HG03025 (cell line): Measurements from ENCODE around the gene ZFP28.
A peak's percentile ranks its signal among the peaks of the same experiment; 100 is the strongest.

Experiments used
- ATAC-seq: cut with Tn5 transposase; IDR thresholded peaks from one replicate; pipeline ENCODE4 v1.9.1; 2021; ENCODE audit warnings: mild to moderate bottlenecking, moderate library complexity; ENCODE audit not compliant: unreplicated experiment, low FRiP score

The ZFP28 gene

DNA sequence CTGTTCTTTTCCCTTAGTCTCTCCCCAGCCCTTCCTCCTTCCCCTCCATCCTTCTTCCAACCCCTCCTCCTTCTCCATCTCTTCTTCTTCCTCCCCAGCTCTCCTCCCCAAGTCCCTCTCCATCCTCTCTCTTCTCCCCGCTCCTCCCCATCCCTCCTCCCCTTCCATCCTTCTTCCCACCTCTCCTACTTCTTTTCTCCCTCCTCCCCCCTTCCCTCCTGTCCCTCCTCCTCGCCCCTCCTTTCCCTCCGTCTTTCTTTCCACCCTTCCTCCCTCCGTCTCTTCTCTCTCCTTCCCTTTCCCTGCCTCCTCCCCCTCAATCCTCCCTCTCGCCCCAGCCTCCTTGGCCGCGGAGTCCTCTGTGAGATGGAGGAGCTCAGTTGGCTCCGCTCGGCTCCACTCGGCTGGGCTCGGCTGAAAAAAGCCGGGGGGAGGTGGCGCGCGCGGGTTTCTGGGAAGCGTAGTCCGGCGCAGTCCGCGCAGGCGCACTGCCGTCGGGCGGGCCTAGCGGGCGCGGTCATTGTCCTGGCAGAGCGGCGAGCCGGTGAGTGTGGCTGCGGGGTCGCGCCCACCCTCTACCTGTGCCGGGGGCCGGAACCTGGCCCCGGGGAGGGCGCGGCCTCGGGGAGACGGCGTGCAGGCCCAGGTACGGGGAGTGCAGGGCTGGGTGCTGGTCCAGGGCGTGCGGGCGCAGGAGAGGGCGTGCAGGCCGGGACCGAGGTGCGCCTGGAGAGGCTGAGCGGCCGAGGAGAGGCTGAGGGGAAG lies 56.2 kb downstream of the ZFP28 start, which contains the start of gene ZNF71:
Gene ZNF71 (plus strand): TSS at position 520 of the 765 bp plus-strand sequence. CDS start 6,257 bp downstream, outside the sequence.
- peak; percentile 92 for ATAC-seq

DNA sequence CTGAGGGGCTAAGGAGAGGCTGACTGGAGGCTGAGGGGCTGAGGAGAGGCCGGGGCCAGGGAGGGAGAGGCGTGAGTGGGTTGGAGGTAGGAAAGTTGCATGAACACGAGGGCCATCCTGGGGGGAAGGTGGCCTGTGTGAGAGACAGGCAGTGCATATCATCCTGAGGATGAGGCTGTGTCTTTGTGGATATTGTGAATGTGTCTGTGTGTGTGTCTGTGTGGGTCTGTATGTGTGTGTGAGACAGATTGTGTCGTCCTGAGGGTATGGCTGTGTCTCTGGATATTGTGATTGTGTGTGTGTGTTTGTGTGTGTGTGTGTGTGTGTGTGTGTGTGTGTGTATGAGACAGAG lies 56.8 kb downstream of the ZFP28 start:
- ATAC-seq: no peak

DNA sequence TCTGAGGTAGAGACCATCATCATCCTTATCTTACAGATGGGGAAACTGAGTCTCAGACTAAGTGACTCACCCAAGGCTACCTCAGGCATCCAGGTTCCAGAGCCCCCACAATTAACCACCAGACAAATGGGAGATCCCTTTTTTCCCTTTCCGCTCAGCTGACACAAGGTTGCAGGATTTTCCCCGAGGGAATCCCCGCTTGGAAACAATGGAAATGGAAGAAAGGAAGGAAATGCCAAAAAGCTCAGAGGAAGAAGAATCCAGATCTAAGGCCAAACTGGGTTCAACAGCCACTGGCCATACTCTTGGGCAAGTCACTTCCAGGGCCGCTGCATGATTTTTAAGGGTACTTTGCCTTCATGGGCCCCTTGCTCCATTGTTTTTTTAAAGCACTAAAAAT lies 57.9 kb downstream of the ZFP28 start:
- no peak for ATAC-seq

DNA sequence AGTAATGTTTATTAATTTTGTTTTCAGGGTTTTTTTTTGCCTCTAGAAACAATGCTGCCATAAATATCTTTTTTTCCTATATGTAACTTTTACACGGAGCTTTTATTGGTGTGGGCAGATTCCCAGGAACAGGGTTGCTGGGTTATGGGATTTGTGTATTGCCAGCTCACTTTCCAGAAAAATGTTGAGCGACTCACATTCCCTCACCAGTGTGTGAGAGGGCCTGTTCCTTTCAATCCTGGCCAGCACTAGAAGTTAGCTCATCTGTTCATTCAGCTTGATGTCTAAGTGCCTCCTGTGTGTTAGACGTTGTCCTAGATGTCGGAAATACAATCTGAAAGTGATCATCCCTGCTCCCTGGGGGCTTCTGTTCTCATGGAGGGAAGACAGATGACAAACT lies 58.9 kb downstream of the ZFP28 start:
- ATAC-seq: no peak

DNA sequence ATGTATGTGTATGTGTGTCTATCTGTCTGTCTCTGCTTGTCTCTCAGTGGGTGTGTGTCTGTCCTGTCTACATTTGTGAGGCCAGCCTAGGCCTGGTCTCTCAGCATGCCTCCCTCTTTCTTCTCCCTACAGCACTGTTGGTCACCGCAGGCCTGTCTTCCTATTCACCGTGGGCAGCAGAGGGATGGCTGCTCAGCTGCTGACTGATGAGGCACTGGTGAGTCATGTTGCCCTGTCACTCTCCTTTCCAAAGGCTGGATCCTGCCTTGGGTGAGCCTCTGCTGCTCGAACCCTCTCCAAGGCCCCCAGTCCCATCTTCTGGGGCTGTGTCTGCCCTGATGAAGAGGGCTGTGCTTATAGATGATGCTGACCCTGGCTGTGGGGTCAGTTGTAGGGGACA lies 62.6 kb downstream of the ZFP28 start:
- no peak for ATAC-seq

DNA sequence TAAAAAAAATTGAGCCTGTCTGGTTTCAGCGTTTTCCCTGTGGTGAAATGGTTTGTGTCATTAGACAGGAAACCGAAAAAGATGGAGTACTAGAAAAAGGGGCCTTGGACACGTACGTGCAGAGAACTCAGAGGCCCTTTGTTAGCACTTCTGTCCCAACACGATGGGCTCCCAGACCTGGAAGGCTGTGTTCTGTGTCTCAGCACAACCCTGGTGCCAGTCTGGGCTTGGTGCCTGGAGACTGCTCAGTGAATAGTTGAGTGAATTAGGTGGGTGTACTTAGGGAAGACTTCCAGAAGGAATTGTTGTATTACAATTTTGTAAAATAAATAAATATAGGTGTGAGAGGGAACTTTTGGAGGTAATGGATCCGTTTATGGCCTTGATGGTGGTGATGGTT lies 65.1 kb downstream of the ZFP28 start:
- ATAC-seq: no peak
